ENCODE measurements around the gene CCDC188. TPM values are rescaled to one million over a fixed set of nuclear protein-coding genes. Genes with fewer than 3 reads are reported as not detected.

Gene CCDC188
- total RNA-seq, 1 experiment from 2014 or later = not detected

- no peak within 1 kb of the TSS for H3K27ac ChIP-seq (ENCODE audit: insufficient read length, low read depth, low read length)
- H2AFZ ChIP-seq (ENCODE audit: low read length) = no peak within 1 kb of the TSS
- H3K9ac ChIP-seq (ENCODE audit: extremely low read depth, insufficient read length, low read length) = peak within 1 kb of the TSS; percentile 100
- peak within 1 kb of the TSS; percentile 37; the same call in 1 of the 2 replicates for H2BK15ac ChIP-seq (ENCODE audit: low read depth, low read length)
- peak; percentile 34; the same call in 1 of the 3 replicates for TF ChIP-seq CTCF (conservative IDR thresholded peaks at IDR 0.05)
- H3K4me1 ChIP-seq (ENCODE audit: insufficient read depth, low read length) = no peaks in the 10 kb centered on the region
- Mint-ChIP-seq H3K4me1 (peaks cover 12 to 16% of the 10 kb centered on the region in 2 experiments), H3K9me3 (no peaks in the 10 kb centered on the region), H3K27ac (peak within 1 kb of the TSS; percentile 80 to 97 (median 95); a peak in 6 of 7 replicates), H3K4me3 (peak within 1 kb of the TSS; percentile 92 to 94), H3K36me3 (ENCODE audit: insufficient read depth in 1 of 3, low read depth in 3 of 3) (peaks cover 40 to 60% (median 54%) of the 10 kb centered on the region in 3 experiments), H3K27me3 (ENCODE audit: low read depth) (no peaks in the 10 kb centered on the region)
- H4K20me1 ChIP-seq (ENCODE audit: control insufficient read depth, insufficient read depth, insufficient read length) = no peaks in the 10 kb centered on the region
- peaks cover 14% of the 10 kb centered on the region for H3K79me1 ChIP-seq (ENCODE audit: insufficient read depth, low read depth, low read length, poor library complexity, severe bottlenecking)
- no peak within 1 kb of the TSS for H2BK5ac ChIP-seq (ENCODE audit: insufficient read length, low read length)
- peak within 1 kb of the TSS; percentile 89 for H3K18ac ChIP-seq (ENCODE audit: insufficient read length, low read depth, low read length)
- H4K8ac ChIP-seq (replicated peaks; ENCODE audit: insufficient read length, low read depth, low read length) = no peak within 1 kb of the TSS
- H3K14ac ChIP-seq (ENCODE audit: insufficient read depth, low read length) = peak within 1 kb of the TSS; percentile 95
- no peak within 1 kb of the TSS for H2AK5ac ChIP-seq (ENCODE audit: insufficient read length, low read length)
- H3K27me3 ChIP-seq (ENCODE audit: insufficient read depth, low read length) = no peaks in the 10 kb centered on the region
- no peaks in the 10 kb centered on the region for H3K9me3 ChIP-seq (ENCODE audit: control insufficient read depth, low read depth, low read length)
- peaks cover 39% of the 10 kb centered on the region for H3K79me2 ChIP-seq (ENCODE audit: insufficient read depth, low read length)
- no peak within 1 kb of the TSS for H2BK20ac ChIP-seq (ENCODE audit: low read depth, low read length, poor library complexity, severe bottlenecking)
- peak within 1 kb of the TSS; percentile 96 for H4K91ac ChIP-seq (ENCODE audit: insufficient read length, low read depth, low read length)
- peaks cover 8% of the 10 kb centered on the region for H3K23me2 ChIP-seq (ENCODE audit: insufficient read length, low read depth, low read length, poor library complexity, severe bottlenecking)
- H3T11ph ChIP-seq (ENCODE audit: low read length) = no peak within 1 kb of the TSS
- peak within 1 kb of the TSS; percentile 25 for H2BK120ac ChIP-seq (ENCODE audit: low read depth, low read length, poor library complexity, severe bottlenecking)
- H2BK12ac ChIP-seq (ENCODE audit: insufficient read length, low read depth, low read length) = no peak within 1 kb of the TSS
- no peak within 1 kb of the TSS for H4K5ac ChIP-seq (ENCODE audit: insufficient read length, low read depth, low read length)
- DNase-seq = peak; percentile 98
- H3K4ac ChIP-seq (ENCODE audit: low read depth, low read length) = peak within 1 kb of the TSS; percentile 98; the same call in 1 of the 2 replicates
- no CpG with 5 or more reads among the region's 88 CpGs for WGBS (ENCODE audit: extremely low coverage, insufficient read length, low lambda C conversion rate)
- peak within 1 kb of the TSS; percentile 39 for H3K56ac ChIP-seq (ENCODE audit: insufficient read length, low read depth, low read length)
- H3K23ac ChIP-seq (ENCODE audit: insufficient read length, low read depth, low read length) = no peak within 1 kb of the TSS
- peak within 1 kb of the TSS; percentile 74 for H3K4me2 ChIP-seq (ENCODE audit: insufficient read depth, insufficient read length, low read length)
Observed at GRCh38 chr22:20116951-20117632, 33.8 kb downstream of the CCDC188 start, which contains the start of gene TRMT2A. Gene TRMT2A, minus strand, starts transcription at chr22:20117226. Its CDS starts 320 bp downstream, at chr22:20116906.

All from H9 (cell line).